Subcutaneous abdominal adipose tissue (tissue), 5 donors: Measurements from ENCODE around the gene MARCHF3.
A peak's percentile ranks its signal among the peaks of the same experiment; 100 is the strongest.
"Not testable (repeated sequence)": the region's sequence is repeated elsewhere in the genome, so short reads cannot be mapped to it uniquely, and the experiment has no call there.

ENCODE experiments used
- H3K27ac ChIP-seq: one replicate; pipeline ENCODE4 v1.7.0; 2013; ENCODE audit warnings: low read depth, mild to moderate bottlenecking, inconsistent platforms, low read length, moderate library complexity
- H3K27me3 ChIP-seq, 5 donors: one replicate each; pipeline ENCODE4 v1.7.0; 2013; ENCODE audit warnings: low read length in 5 of 5, inconsistent platforms in 1 of 5; ENCODE audit not compliant: control insufficient read depth in 5 of 5, insufficient read depth in 4 of 5
- H3K36me3 ChIP-seq, 5 donors: one replicate each; pipeline ENCODE4 v1.7.0; 2013; ENCODE audit warnings: low read length in 5 of 5; ENCODE audit not compliant: control insufficient read depth in 5 of 5, insufficient read depth in 5 of 5
- H3K4me1 ChIP-seq, 5 donors: one replicate each; pipeline ENCODE4 v1.7.0; 2013; ENCODE audit warnings: low read length in 5 of 5, mild to moderate bottlenecking in 3 of 5, moderate library complexity in 1 of 5; ENCODE audit not compliant: control insufficient read depth in 5 of 5, insufficient read depth in 5 of 5
- H3K4me3 ChIP-seq, 5 donors: one replicate each; pipeline ENCODE4 v1.7.0; 2013; ENCODE audit warnings: low read length in 5 of 5, low read depth in 1 of 5
- H3K9ac ChIP-seq, 5 donors: one replicate each; pipeline ENCODE4 v1.7.0; 2013; ENCODE audit warnings: low read length in 5 of 5, mild to moderate bottlenecking in 4 of 5, moderate library complexity in 3 of 5
- H3K9me3 ChIP-seq, 5 donors: one replicate each; pipeline ENCODE4 v1.7.0; 2013; ENCODE audit warnings: low read length in 5 of 5; ENCODE audit not compliant: control insufficient read depth in 5 of 5
- donor health status: healthy.
- donor health status: healthy.
- donor health status: healthy.
- donor health status: healthy.
- donor health status: healthy.

The MARCHF3 gene

DNA sequence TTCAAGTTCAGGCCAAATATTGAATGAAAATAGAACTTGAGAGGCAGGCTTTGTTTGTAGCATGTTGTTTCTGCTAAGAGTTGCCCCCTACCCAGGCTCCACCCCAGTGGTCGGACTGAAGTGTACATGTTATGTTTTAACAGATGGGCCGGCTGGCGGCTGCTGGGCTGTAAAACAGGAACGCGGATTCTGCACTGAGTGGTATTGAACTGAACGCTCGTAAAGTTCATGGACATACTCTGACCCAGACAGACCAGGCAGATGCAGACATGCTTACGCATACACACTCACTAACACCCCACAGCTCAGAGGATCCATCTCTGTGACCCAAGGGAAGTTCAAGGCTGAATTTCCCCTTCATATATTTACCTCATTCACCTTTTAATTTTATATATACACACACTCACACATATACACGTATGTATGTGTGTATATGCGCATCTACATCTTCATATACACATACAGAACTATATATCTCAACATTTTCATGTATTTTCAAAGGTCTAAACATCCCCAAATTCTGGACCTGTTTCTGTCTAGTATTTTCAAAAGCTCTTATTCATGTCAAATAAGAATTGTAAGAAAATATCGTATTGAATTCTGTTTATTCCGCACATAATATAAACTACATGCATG is 1.4 kb downstream of the MARCHF3 start:
- Histone ChIP-seq H3K4me3 (peak overlapping the region; percentile 88 to 93 (median 90)), H3K9ac (peak overlapping the region in 4 of 5 donors; percentile 86 to 90 (median 89)), H3K27ac (peak overlapping the region; percentile 94)

GRCh38 chr5:127027539-127027938 is 2.8 kb downstream of the MARCHF3 start:
- Histone ChIP-seq H3K27me3 (peaks cover 0 to 2% (median 0%) of the 10 kb centered on the region in 5 donors), H3K4me3 (no peak overlapping the region), H3K9ac (no peak overlapping the region), H3K36me3 (no peaks in the 10 kb centered on the region), H3K27ac (peak overlapping the region; percentile 23), H3K4me1 (peaks cover 0 to 52% (median 38%) of the 10 kb centered on the region in 5 donors), H3K9me3 (no peaks in the 10 kb centered on the region)

More for the DNA sequence above, 1.4 kb downstream of the MARCHF3 start:
- Histone ChIP-seq H3K27me3 (peaks cover 0 to 2% (median 0%) of the 10 kb centered on the region in 5 donors), H3K4me1 (peaks cover 0 to 52% (median 38%) of the 10 kb centered on the region in 5 donors), H3K9me3 (no peaks in the 10 kb centered on the region), H3K36me3 (no peaks in the 10 kb centered on the region)

DNA sequence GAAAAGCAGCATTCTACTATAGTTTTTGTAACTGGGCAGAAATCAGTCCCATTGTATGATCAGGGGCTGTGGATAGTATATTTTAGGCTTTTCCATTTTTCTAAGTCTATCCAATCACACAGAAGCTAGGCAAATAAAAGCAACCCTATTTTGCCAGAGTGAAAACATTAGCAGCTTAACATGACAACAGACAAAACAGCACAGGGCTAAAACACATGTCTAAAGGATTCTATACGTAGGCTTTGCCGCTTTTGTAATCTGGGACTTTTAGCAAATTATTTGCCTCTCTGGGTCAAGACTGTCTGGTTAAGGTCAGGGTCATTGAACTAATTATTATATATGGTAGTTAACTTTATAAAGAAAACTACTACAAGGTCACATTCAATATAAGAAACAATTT is 4.2 kb downstream of the MARCHF3 start:
- H3K9ac ChIP-seq, result no peak overlapping the region
- H3K27me3 ChIP-seq, result no peaks in the 10 kb centered on the region
- peak overlapping the region; percentile 77 for H3K27ac ChIP-seq
- H3K4me1 ChIP-seq, result peaks cover 0 to 52% (median 33%) of the 10 kb centered on the region in 5 donors
- no peak overlapping the region for H3K4me3 ChIP-seq
- H3K9me3 ChIP-seq, result no peaks in the 10 kb centered on the region
- H3K36me3 ChIP-seq, result no peaks in the 10 kb centered on the region

DNA sequence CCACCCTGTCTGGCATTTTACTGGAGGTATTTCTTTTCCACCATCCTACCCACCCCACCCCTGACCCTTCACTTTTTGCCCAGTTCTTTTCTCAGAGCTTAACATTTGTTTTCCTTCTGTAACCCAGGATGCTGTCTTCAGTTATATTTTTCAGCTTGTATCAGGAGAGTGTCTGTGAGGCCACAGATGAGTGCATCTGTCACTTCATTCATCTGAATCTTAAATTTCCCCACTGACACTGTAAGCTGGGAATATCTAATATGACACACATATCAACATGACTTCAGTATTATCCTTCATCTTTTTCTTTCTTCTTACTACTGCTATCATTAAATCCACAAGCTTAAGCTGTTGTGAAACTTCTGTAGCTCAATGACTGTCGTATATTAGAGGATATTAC is 4.9 kb downstream of the MARCHF3 start:
- Histone ChIP-seq H3K27ac (peak overlapping the region; percentile 77), H3K4me3 (no peak overlapping the region), H3K4me1 (peaks cover 0 to 48% (median 29%) of the 10 kb centered on the region in 5 donors), H3K9me3 (no peaks in the 10 kb centered on the region), H3K36me3 (no peaks in the 10 kb centered on the region), H3K27me3 (no peaks in the 10 kb centered on the region), H3K9ac (peak overlapping the region in 1 of 5 donors; percentile 28)

- Histone ChIP-seq H3K36me3 (no peaks in the 10 kb centered on the region), H3K9ac (no peak overlapping the region), H3K27ac (peak overlapping the region; percentile 77), H3K9me3 (no peaks in the 10 kb centered on the region), H3K4me1 (peaks cover 0 to 47% (median 25%) of the 10 kb centered on the region in 5 donors), H3K4me3 (no peak overlapping the region), H3K27me3 (no peaks in the 10 kb centered on the region)
Observed at GRCh38 chr5:127024821-127025220, 5.5 kb downstream of the MARCHF3 start.

GRCh38 chr5:127023552-127024191 is 6.7 kb downstream of the MARCHF3 start:
- H3K9me3 ChIP-seq, H3K27me3 ChIP-seq, H3K36me3 ChIP-seq, H3K4me3 ChIP-seq, H3K9ac ChIP-seq: not testable (repeated sequence)
- Histone ChIP-seq H3K27ac (peak overlapping the region; percentile 77), H3K4me1 (peaks cover 0 to 36% (median 14%) of the 10 kb centered on the region in 5 donors)

DNA sequence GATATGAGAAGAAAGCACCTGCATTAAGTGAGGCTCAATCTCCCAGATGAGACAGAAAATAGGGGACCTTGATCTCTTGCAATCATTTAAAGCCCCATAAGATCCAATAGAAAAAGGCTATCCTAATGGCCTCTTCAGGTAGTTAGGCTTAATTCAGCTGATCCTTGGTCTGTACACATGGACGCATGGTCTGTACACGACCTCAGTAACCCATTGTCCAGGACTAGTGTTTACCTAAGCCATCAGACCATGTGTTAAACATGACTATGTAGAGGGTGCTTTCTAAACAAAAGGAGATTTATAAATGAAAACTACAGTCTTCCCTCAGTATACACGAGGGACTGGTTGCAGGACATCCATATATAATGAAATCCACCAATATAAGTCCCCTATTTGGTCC is 7.5 kb downstream of the MARCHF3 start:
- no peak overlapping the region for H3K9ac ChIP-seq
- H3K27me3 ChIP-seq, result no peaks in the 10 kb centered on the region
- no peak overlapping the region for H3K4me3 ChIP-seq
- H3K4me1 ChIP-seq, result peaks cover 0 to 32% (median 14%) of the 10 kb centered on the region in 5 donors
- H3K9me3 ChIP-seq, result no peaks in the 10 kb centered on the region
- H3K27ac ChIP-seq, result no peak overlapping the region
- no peaks in the 10 kb centered on the region for H3K36me3 ChIP-seq

- Histone ChIP-seq H3K36me3 (no peaks in the 10 kb centered on the region), H3K9me3 (no peaks in the 10 kb centered on the region), H3K4me1 (peaks cover 0 to 20% (median 3%) of the 10 kb centered on the region in 5 donors), H3K27me3 (no peaks in the 10 kb centered on the region), H3K4me3 (no peak overlapping the region), H3K27ac (no peak overlapping the region), H3K9ac (no peak overlapping the region)
Observed at GRCh38 chr5:127019928-127020327, 10.4 kb downstream of the MARCHF3 start.

DNA sequence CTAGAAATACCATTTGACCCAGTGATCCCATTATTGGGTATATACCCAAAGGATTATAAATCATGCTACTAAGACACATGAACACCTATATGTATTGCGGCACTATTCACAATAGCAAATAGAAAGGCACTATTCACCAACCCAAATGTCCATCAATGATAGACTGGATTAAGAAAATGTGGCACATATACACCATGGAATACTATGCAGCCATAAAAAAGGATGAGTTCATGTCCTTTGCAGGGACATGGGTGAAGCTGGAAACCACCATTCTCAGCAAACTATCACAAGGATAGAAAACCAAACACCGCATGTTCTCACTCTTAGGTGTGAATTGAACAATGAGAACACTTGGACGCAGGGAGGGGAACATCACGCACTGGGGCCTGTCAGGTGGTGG is 13.6 kb downstream of the MARCHF3 start:
- H3K27ac ChIP-seq, H3K9me3 ChIP-seq, H3K27me3 ChIP-seq, H3K36me3 ChIP-seq, H3K9ac ChIP-seq, H3K4me3 ChIP-seq: not testable (repeated sequence)
- peaks cover 0 to 13% (median 3%) of the 10 kb centered on the region in 5 donors for H3K4me1 ChIP-seq

- Histone ChIP-seq H3K9ac (no peak overlapping the region), H3K4me1 (peaks cover 0 to 20% (median 5%) of the 10 kb centered on the region in 5 donors), H3K27me3 (no peaks in the 10 kb centered on the region), H3K9me3 (no peaks in the 10 kb centered on the region), H3K36me3 (no peaks in the 10 kb centered on the region), H3K4me3 (no peak overlapping the region), H3K27ac (no peak overlapping the region)
Observed at GRCh38 chr5:127015716-127016115, 14.6 kb downstream of the MARCHF3 start.
